Activated CD4-positive, alpha-beta memory T cell treated with anti-CD3 and anti-CD28 coated beads for 36 hours (primary cell): ENCODE measurements around the gene TGM1. TPM values are rescaled to one million over a fixed set of nuclear protein-coding genes. Genes with fewer than 3 reads are reported as not detected.
"Not testable (repeated sequence)": the region's sequence is repeated elsewhere in the genome, so short reads cannot be mapped to it uniquely, and the experiment has no call there.

Source experiments
- CTCF ChIA-PET: fragments of 350-600 bp; sonication (Branson Sonifier 250); formaldehyde crosslinking; loops from one replicate; lab custom pipeline; 2021; ENCODE audit warnings: antibody characterized with exemption, inconsistent platforms; lab: Charles Lee
- POLR2A ChIA-PET: fragments of 350-600 bp; sonication (Branson Sonifier 250); formaldehyde crosslinking; loops from one replicate; lab custom pipeline; 2021; ENCODE audit warnings: antibody characterized with exemption; lab: Charles Lee
- DNase-seq: peaks from one replicate; pipeline ENCODE4 v3.0.0-alpha.2; 2020
- H3K27ac Mint-ChIP-seq: one replicate; pipeline ENCODE4 v1.8.0; 2021; ENCODE audit warnings: mixed read lengths
- H3K27me3 Mint-ChIP-seq: one replicate; pipeline ENCODE4 v1.8.0; 2021; ENCODE audit warnings: mixed read lengths
- H3K36me3 Mint-ChIP-seq: one replicate; pipeline ENCODE4 v1.8.0; 2021; ENCODE audit warnings: mixed read lengths
- H3K4me1 Mint-ChIP-seq: one replicate; pipeline ENCODE4 v1.8.0; 2021; ENCODE audit warnings: low read depth, mixed read lengths
- H3K4me3 Mint-ChIP-seq: one replicate; pipeline ENCODE4 v1.8.0; 2021; ENCODE audit warnings: mild to moderate bottlenecking, mixed read lengths
- H3K9me3 Mint-ChIP-seq: one replicate; pipeline ENCODE4 v1.8.0; 2021; ENCODE audit warnings: mixed read lengths
- intact Hi-C: fragments of 100-400 bp; cut with micrococcal nuclease; formaldehyde crosslinking; loops from one replicate; pipeline ENCODE4 v1.15.1; 2023
- total RNA-seq, 2 experiments: library from RNA; stranded (reverse); gene quantifications; one replicate each; pipeline ENCODE4 v1.2.3, GENCODE V29; 2021

TGM1 gene
- total RNA-seq, 2 experiments from 2014 or later: 3.7 to 4.5 TPM

DNA sequence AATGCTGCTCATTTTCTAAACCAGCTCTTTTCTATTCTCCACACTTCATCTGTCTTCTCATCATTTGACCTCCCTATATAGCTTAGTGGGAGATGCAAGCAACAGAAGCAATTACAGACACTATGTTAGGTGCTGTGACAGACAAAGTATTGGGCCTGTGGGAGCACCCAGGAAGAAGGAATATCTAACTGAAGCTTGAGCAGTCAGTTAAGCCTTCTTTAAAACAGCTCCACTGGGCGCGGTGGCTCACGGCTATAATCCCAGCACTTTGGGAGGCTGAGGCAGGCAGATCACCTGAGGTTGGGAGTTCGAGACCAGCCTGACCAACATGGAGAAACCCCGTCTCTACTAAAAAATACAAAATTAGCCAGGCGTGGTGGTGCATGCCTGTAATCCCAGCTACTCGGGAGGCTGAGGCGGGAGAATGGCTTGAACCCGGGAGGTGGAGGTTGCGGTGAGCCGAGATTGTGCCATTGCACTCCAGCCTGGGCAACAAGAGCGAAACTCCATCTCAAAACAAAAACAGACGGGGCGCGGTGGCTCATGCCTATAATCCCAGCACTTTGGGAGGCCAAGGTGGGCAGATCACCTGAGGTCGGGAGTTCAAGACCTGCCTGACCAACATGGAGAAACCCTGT is 59.6 kb downstream of the TGM1 start:
- peaks cover 36% of the 10 kb centered on the region for H3K4me1 Mint-ChIP-seq
- intact Hi-C loops, DNase-seq, H3K4me3 Mint-ChIP-seq, H3K27ac Mint-ChIP-seq, H3K27me3 Mint-ChIP-seq: not testable (repeated sequence)
- peaks cover 68% of the 10 kb centered on the region for H3K36me3 Mint-ChIP-seq
- CTCF ChIA-PET: interaction anchor here (1.4 to 1.8 kb wide), 2 partner anchors 93 to 104 kb away, joined by 3 to 6 read pairs; partner anchors contain the start of gene CIDEB
- peaks cover 12% of the 10 kb centered on the region for H3K9me3 Mint-ChIP-seq
- POLR2A ChIA-PET: interaction anchor here (1.3 kb wide), 2 partner anchors 10 to 21 kb away, joined by 3 to 11 read pairs; partner anchors contain the start of gene CHMP4A

DNA sequence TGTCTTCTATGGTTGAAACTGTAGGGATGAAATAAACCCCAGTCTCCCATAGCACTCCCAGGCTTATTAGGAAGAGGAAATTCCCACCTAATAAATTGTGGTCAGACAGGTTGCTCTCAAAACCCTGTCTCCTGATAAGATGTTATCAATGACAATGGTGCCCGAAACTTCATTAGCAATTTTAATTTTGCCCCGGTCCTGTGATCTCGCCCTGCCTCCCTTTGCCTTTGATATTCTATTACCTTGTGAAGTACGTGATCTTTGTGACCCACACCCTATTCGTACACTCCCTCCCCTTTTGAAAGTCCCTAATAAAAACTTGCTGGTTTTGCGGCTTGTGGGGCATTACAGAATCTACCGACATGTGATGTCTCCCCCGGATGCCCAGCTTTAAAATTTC is 60.4 kb downstream of the TGM1 start:
- H3K4me3 Mint-ChIP-seq, H3K27me3 Mint-ChIP-seq, intact Hi-C loops, H3K27ac Mint-ChIP-seq, POLR2A ChIA-PET, DNase-seq: not testable (repeated sequence)
- H3K9me3 Mint-ChIP-seq: peaks cover 12% of the 10 kb centered on the region
- peaks cover 37% of the 10 kb centered on the region for H3K4me1 Mint-ChIP-seq
- H3K36me3 Mint-ChIP-seq: peaks cover 63% of the 10 kb centered on the region
- CTCF ChIA-PET: interaction anchor here (1.4 to 1.8 kb wide), 2 partner anchors 94 to 105 kb away, joined by 3 to 6 read pairs; partner anchors contain the start of gene CIDEB

Other genes starting within 250 kb of the TGM1 start
- gene CARMIL3, start 211.2 kb downstream of the TGM1 start, total RNA-seq: under 1 TPM; 0.75 to 1.00 TPM
- not detected for gene CPNE6, start 191.6 kb downstream of the TGM1 start, total RNA-seq
- gene PCK2, start 168.9 kb downstream of the TGM1 start, total RNA-seq: 100 to 1,000 TPM; 118 to 125 TPM
- 10 to 100 TPM; 85.6 to 91.8 TPM for gene DCAF11, start 148.4 kb downstream of the TGM1 start, total RNA-seq
- 1 to 10 TPM; 1.2 to 1.9 TPM for gene NRL, start 148.2 kb downstream of the TGM1 start, total RNA-seq
- gene FITM1, start 132.5 kb downstream of the TGM1 start, total RNA-seq: under 1 TPM in 1 of 2 experiments, not detected in 1; 0.86 TPM
- 100 to 1,000 TPM; 403 to 427 TPM for gene PSME1, start 127.0 kb downstream of the TGM1 start, total RNA-seq
- 10 to 100 TPM; 40.0 to 40.9 TPM for gene EMC9, start 121.6 kb downstream of the TGM1 start, total RNA-seq
- gene PSME2, start 116.6 kb downstream of the TGM1 start, total RNA-seq: 100 to 1,000 TPM; 404 to 411 TPM
- gene RNF31, start 115.7 kb downstream of the TGM1 start, total RNA-seq: 10 to 100 TPM; 75.5 to 80.4 TPM
- gene IRF9, start 101.9 kb downstream of the TGM1 start, total RNA-seq: 100 to 1,000 TPM; 158 to 172 TPM
- gene REC8, start 91.1 kb downstream of the TGM1 start, total RNA-seq: 10 to 100 TPM; 24.9 to 27.9 TPM
- gene IPO4, start 74.4 kb downstream of the TGM1 start, total RNA-seq: 10 to 100 TPM; 69.5 to 72.6 TPM
- 10 to 100 TPM; 23.7 to 26.7 TPM for gene TM9SF1, start 67.7 kb downstream of the TGM1 start, total RNA-seq
- under 1 TPM in 1 of 2 experiments, not detected in 1; 0.50 TPM for gene TSSK4, start 57.5 kb downstream of the TGM1 start, total RNA-seq
- gene CHMP4A, start 49.7 kb downstream of the TGM1 start, total RNA-seq: 10 to 100 TPM; 79.0 to 84.6 TPM
- gene MDP1, start 47.1 kb downstream of the TGM1 start, total RNA-seq: 10 to 100 TPM; 14.2 to 15.8 TPM
- gene NEDD8, start 30.8 kb downstream of the TGM1 start, total RNA-seq: 100 to 1,000 TPM; 202 to 213 TPM
- 10 to 100 TPM; 56.9 to 64.6 TPM for gene GMPR2, start 30.2 kb downstream of the TGM1 start, total RNA-seq
- 100 to 1,000 TPM in 1 of 2 experiments, 10 to 100 TPM in 1; 94.9 to 101 TPM for gene TINF2, start 20.6 kb downstream of the TGM1 start, total RNA-seq
- gene RABGGTA, start 8.4 kb upstream of the TGM1 start, total RNA-seq: 10 to 100 TPM; 39.5 to 40.6 TPM
- 10 to 100 TPM; 14.7 to 14.9 TPM for gene DHRS1, start 36.6 kb upstream of the TGM1 start, total RNA-seq
- 10 to 100 TPM; 30.7 to 30.9 TPM for gene NOP9, start 36.7 kb upstream of the TGM1 start, total RNA-seq
- 10 to 100 TPM; 22.6 to 25.8 TPM for gene CIDEB, start 44.8 kb upstream of the TGM1 start, total RNA-seq
- 1 to 10 TPM; 9.4 to 9.6 TPM for gene LTB4R2, start 47.0 kb upstream of the TGM1 start, total RNA-seq
- 10 to 100 TPM; 15.4 to 16.7 TPM for gene LTB4R, start 48.3 kb upstream of the TGM1 start, total RNA-seq
- gene ADCY4, start 71.9 kb upstream of the TGM1 start, total RNA-seq: 1 to 10 TPM; 1.6 to 2.4 TPM
- gene RIPK3, start 76.8 kb upstream of the TGM1 start, total RNA-seq: 10 to 100 TPM; 11.0 to 11.8 TPM
- gene NFATC4, start 105.0 kb upstream of the TGM1 start, total RNA-seq: not detected
- under 1 TPM; 0.02 to 0.22 TPM for gene NYNRIN, start 135.8 kb upstream of the TGM1 start, total RNA-seq
- gene CBLN3, start 166.5 kb upstream of the TGM1 start, total RNA-seq: 1 to 10 TPM; 8.6 to 9.3 TPM
- 10 to 100 TPM; 62.5 to 62.9 TPM for gene KHNYN, start 166.8 kb upstream of the TGM1 start, total RNA-seq
- 10 to 100 TPM; 36.2 to 43.8 TPM for gene SDR39U1, start 179.6 kb upstream of the TGM1 start, total RNA-seq
- gene CMA1, start 245.1 kb upstream of the TGM1 start, total RNA-seq: not detected